Measurements from ENCODE around the gene LNPK. TPM values are rescaled to one million over a fixed set of nuclear protein-coding genes. Genes with fewer than 3 reads are reported as not detected.

LNPK gene, protein sequence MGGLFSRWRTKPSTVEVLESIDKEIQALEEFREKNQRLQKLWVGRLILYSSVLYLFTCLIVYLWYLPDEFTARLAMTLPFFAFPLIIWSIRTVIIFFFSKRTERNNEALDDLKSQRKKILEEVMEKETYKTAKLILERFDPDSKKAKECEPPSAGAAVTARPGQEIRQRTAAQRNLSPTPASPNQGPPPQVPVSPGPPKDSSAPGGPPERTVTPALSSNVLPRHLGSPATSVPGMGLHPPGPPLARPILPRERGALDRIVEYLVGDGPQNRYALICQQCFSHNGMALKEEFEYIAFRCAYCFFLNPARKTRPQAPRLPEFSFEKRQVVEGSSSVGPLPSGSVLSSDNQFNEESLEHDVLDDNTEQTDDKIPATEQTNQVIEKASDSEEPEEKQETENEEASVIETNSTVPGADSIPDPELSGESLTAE
- 15.2 TPM for polyA plus RNA-seq (2013, experiment 1 of 2)
- polyA plus RNA-seq (2013, experiment 2 of 2): 15.7 TPM

- Histone ChIP-seq H2BK12ac (ENCODE audit: low read length) (no peak within 1 kb of the TSS), H2AK5ac (ENCODE audit: low read depth, low read length) (no peak within 1 kb of the TSS), H2BK5ac (ENCODE audit: low read length) (no peak within 1 kb of the TSS), H3K18ac (ENCODE audit: low read length) (peak within 1 kb of the TSS; percentile 82), H3K14ac (ENCODE audit: low read length) (no peak within 1 kb of the TSS), H4K8ac (ENCODE audit: low read depth, low read length) (no peak within 1 kb of the TSS), H3K23ac (ENCODE audit: low read depth, low read length, poor library complexity) (peak within 1 kb of the TSS; percentile 68), H4K91ac (ENCODE audit: low read depth, low read length, poor library complexity) (no peak within 1 kb of the TSS), H3K9ac (ENCODE audit: low read depth, low read length, poor library complexity) (peak within 1 kb of the TSS; percentile 75), H3K27me3 (ENCODE audit: control insufficient read depth in 3 of 3, insufficient read depth in 3 of 3, low read depth in 1 of 3, low read length in 3 of 3) (no peaks in the 10 kb centered on the region), H3K36me3 (replicated peaks in 1 of 2; ENCODE audit: control insufficient read depth in 2 of 2, insufficient read depth in 2 of 2, low read length in 2 of 2) (no peaks in the 10 kb centered on the region), H3K4me2 (ENCODE audit: insufficient read depth, low read length, poor library complexity, severe bottlenecking) (peak within 1 kb of the TSS; percentile 81), H3K4me3 (ENCODE audit: low read length in 2 of 2) (peak within 1 kb of the TSS; percentile 77 to 81), H3K79me1 (ENCODE audit: low read depth, low read length) (no peaks in the 10 kb centered on the region), H3K4ac (ENCODE audit: low read length) (no peak within 1 kb of the TSS), H2BK120ac (ENCODE audit: low read depth, low read length) (no peak within 1 kb of the TSS), H3K27ac (replicated peaks; ENCODE audit: low read length) (peak within 1 kb of the TSS; percentile 66), H2AFZ (ENCODE audit: low read length) (peak within 1 kb of the TSS; percentile 84), H3K4me1 (ENCODE audit: control insufficient read depth in 2 of 2, insufficient read depth in 1 of 2, low read depth in 1 of 2, low read length in 2 of 2) (peaks cover 0 to 2% of the 10 kb centered on the region in 2 donors), H2BK15ac (ENCODE audit: low read length) (no peak within 1 kb of the TSS), H3K9me3 (replicated peaks in 1 of 2; ENCODE audit: control insufficient read depth in 2 of 2, insufficient read depth in 1 of 2, low read depth in 1 of 2, low read length in 2 of 2) (no peaks in the 10 kb centered on the region)
- no CpG with 5 or more reads among the region's 57 CpGs for WGBS, 2 donors (ENCODE audit: extremely low coverage in 2 of 2, insufficient read length in 2 of 2, insufficient replicate concordance in 1 of 2)
- peak; percentile 87 for DNase-seq (ENCODE audit: low spot score)
Measured at GRCh38 chr2:176001916-176002687, at the start of gene LNPK. LNPK (minus strand) TSS chr2:176002267; CDS start chr2:175995584, 6,683 bp downstream.

GRCh38 chr2:176039375-176039774 lies 37.3 kb upstream of the LNPK start:
- no peak for DNase-seq (ENCODE audit: low spot score)
- no peak overlapping the region for H3K23ac ChIP-seq (ENCODE audit: low read depth, low read length, poor library complexity)
- H2BK5ac ChIP-seq (ENCODE audit: low read length): no peak overlapping the region
- H3K18ac ChIP-seq (ENCODE audit: low read length): no peak overlapping the region
- no peak overlapping the region for H4K8ac ChIP-seq (ENCODE audit: low read depth, low read length)
- no peak overlapping the region for H3K4ac ChIP-seq (ENCODE audit: low read length)
- no peak overlapping the region for H4K91ac ChIP-seq (ENCODE audit: low read depth, low read length, poor library complexity)
- H3K27me3 ChIP-seq (ENCODE audit: control insufficient read depth in 3 of 3, insufficient read depth in 3 of 3, low read depth in 1 of 3, low read length in 3 of 3): peaks cover 0 to 9% (median 0%) of the 10 kb centered on the region in 3 experiments
- H2BK12ac ChIP-seq (ENCODE audit: low read length): no peak overlapping the region
- no peak overlapping the region for H2AFZ ChIP-seq (ENCODE audit: low read length)
- peaks cover 0 to 2% of the 10 kb centered on the region in 2 donors for H3K9me3 ChIP-seq (replicated peaks in 1 of 2; ENCODE audit: control insufficient read depth in 2 of 2, insufficient read depth in 1 of 2, low read depth in 1 of 2, low read length in 2 of 2)
- H3K36me3 ChIP-seq (replicated peaks in 1 of 2; ENCODE audit: control insufficient read depth in 2 of 2, insufficient read depth in 2 of 2, low read length in 2 of 2): no peaks in the 10 kb centered on the region
- no CpG with 5 or more reads among the region's 3 CpGs for WGBS, 2 donors (ENCODE audit: extremely low coverage in 2 of 2, insufficient read length in 2 of 2, insufficient replicate concordance in 1 of 2)
- no peak overlapping the region for H3K27ac ChIP-seq (replicated peaks; ENCODE audit: low read length)
- H2BK15ac ChIP-seq (ENCODE audit: low read length): no peak overlapping the region
- H3K4me1 ChIP-seq (ENCODE audit: control insufficient read depth in 2 of 2, insufficient read depth in 1 of 2, low read depth in 1 of 2, low read length in 2 of 2): no peaks in the 10 kb centered on the region
- H3K79me1 ChIP-seq (ENCODE audit: low read depth, low read length): no peaks in the 10 kb centered on the region
- H3K4me3 ChIP-seq (ENCODE audit: low read length in 2 of 2): no peak overlapping the region
- H3K14ac ChIP-seq (ENCODE audit: low read length): no peak overlapping the region
- no peak overlapping the region for H3K9ac ChIP-seq (ENCODE audit: low read depth, low read length, poor library complexity)
- no peak overlapping the region for H2AK5ac ChIP-seq (ENCODE audit: low read depth, low read length)
- H3K4me2 ChIP-seq (ENCODE audit: insufficient read depth, low read length, poor library complexity, severe bottlenecking): no peak overlapping the region
- no peak overlapping the region for H2BK120ac ChIP-seq (ENCODE audit: low read depth, low read length)

GRCh38 chr2:176038694-176039093 lies 36.6 kb upstream of the LNPK start:
- H3K4me3 ChIP-seq (ENCODE audit: low read length in 2 of 2): no peak overlapping the region
- H3K79me1 ChIP-seq (ENCODE audit: low read depth, low read length): no peaks in the 10 kb centered on the region
- H3K9ac ChIP-seq (ENCODE audit: low read depth, low read length, poor library complexity): no peak overlapping the region
- no peak overlapping the region for H3K4ac ChIP-seq (ENCODE audit: low read length)
- no peak overlapping the region for H2BK5ac ChIP-seq (ENCODE audit: low read length)
- WGBS, 2 donors (ENCODE audit: extremely low coverage in 2 of 2, insufficient read length in 2 of 2, insufficient replicate concordance in 1 of 2): no CpG with 5 or more reads among the region's 2 CpGs
- no peak overlapping the region for H4K91ac ChIP-seq (ENCODE audit: low read depth, low read length, poor library complexity)
- no peak overlapping the region for H3K23ac ChIP-seq (ENCODE audit: low read depth, low read length, poor library complexity)
- no peak overlapping the region for H2AK5ac ChIP-seq (ENCODE audit: low read depth, low read length)
- H3K9me3 ChIP-seq (replicated peaks in 1 of 2; ENCODE audit: control insufficient read depth in 2 of 2, insufficient read depth in 1 of 2, low read depth in 1 of 2, low read length in 2 of 2): peaks cover 0 to 2% of the 10 kb centered on the region in 2 donors
- H4K8ac ChIP-seq (ENCODE audit: low read depth, low read length): no peak overlapping the region
- H3K27ac ChIP-seq (replicated peaks; ENCODE audit: low read length): no peak overlapping the region
- H3K36me3 ChIP-seq (replicated peaks in 1 of 2; ENCODE audit: control insufficient read depth in 2 of 2, insufficient read depth in 2 of 2, low read length in 2 of 2): no peaks in the 10 kb centered on the region
- H3K27me3 ChIP-seq (ENCODE audit: control insufficient read depth in 3 of 3, insufficient read depth in 3 of 3, low read depth in 1 of 3, low read length in 3 of 3): peaks cover 0 to 9% (median 0%) of the 10 kb centered on the region in 3 experiments
- no peak overlapping the region for H2BK12ac ChIP-seq (ENCODE audit: low read length)
- no peaks in the 10 kb centered on the region for H3K4me1 ChIP-seq (ENCODE audit: control insufficient read depth in 2 of 2, insufficient read depth in 1 of 2, low read depth in 1 of 2, low read length in 2 of 2)
- no peak overlapping the region for H3K4me2 ChIP-seq (ENCODE audit: insufficient read depth, low read length, poor library complexity, severe bottlenecking)
- no peak overlapping the region for H2BK120ac ChIP-seq (ENCODE audit: low read depth, low read length)
- no peak overlapping the region for H3K14ac ChIP-seq (ENCODE audit: low read length)
- DNase-seq (ENCODE audit: low spot score): no peak
- no peak overlapping the region for H3K18ac ChIP-seq (ENCODE audit: low read length)
- H2AFZ ChIP-seq (ENCODE audit: low read length): no peak overlapping the region
- H2BK15ac ChIP-seq (ENCODE audit: low read length): no peak overlapping the region
